PC-9 (cell line): ENCODE data around the gene BACH2. TPM values are rescaled to one million over a fixed set of nuclear protein-coding genes. Genes with fewer than 3 reads are reported as not detected.

Experiments used
- BruUV-seq: library from RNA; stranded (reverse); fragments of 400-500 nt; replicated peaks from 2 replicates; lab custom pipeline; 2021; lab: Mats Ljungman, UMichigan
- CTCF ChIA-PET: fragments of 300-600 bp; sonication (Branson Sonifier 250); formaldehyde crosslinking; loops from one replicate; lab custom pipeline; 2022; ENCODE audit warnings: antibody characterized with exemption; lab: Charles Lee
- POLR2A ChIA-PET: fragments of 300-600 bp; sonication (Branson Sonifier 250); formaldehyde crosslinking; loops from one replicate; lab custom pipeline; 2022; ENCODE audit warnings: antibody characterized with exemption; ENCODE audit not compliant: unreplicated experiment; lab: Charles Lee
- DNase-seq, 2 experiments: peaks; one replicate each; pipeline versions ENCODE4 v3.0.0 to v3.0.0-alpha.2; 2015 to 2022; ENCODE audit warnings: mixed read lengths in 1 of 2
- H2AFZ ChIP-seq: fragments of 200-600 bp; sonication (generic); 2 replicates; pipeline ENCODE4 v1.8.1; 2017; ENCODE audit warnings: antibody characterized with exemption
- H3F3A ChIP-seq: fragments of 200-600 bp; sonication (generic); 2 replicates; pipeline ENCODE4 v1.8.1; 2017; ENCODE audit warnings: antibody characterized with exemption, mild to moderate bottlenecking, low read depth; ENCODE audit not compliant: insufficient read depth
- H3K27ac ChIP-seq: fragments of 200-600 bp; sonication (generic); 2 replicates; pipeline ENCODE4 v1.6.1; 2016; ENCODE audit warnings: mixed run types
- H3K27me3 ChIP-seq: fragments of 200-600 bp; sonication (generic); 2 replicates; pipeline ENCODE4 v1.6.1; 2016; ENCODE audit warnings: low read depth, mixed run types; ENCODE audit not compliant: insufficient read depth
- H3K36me3 ChIP-seq: fragments of 200-600 bp; sonication (generic); 2 replicates; pipeline ENCODE4 v1.6.1; 2016; ENCODE audit warnings: low read depth, mixed run types
- H3K4me1 ChIP-seq: fragments of 200-600 bp; sonication (generic); replicated peaks from 2 replicates; pipeline ENCODE4 v1.6.1; 2016; ENCODE audit warnings: mixed run types; ENCODE audit not compliant: insufficient read depth
- H3K4me2 ChIP-seq: fragments of 200-600 bp; sonication (generic); 2 replicates; pipeline ENCODE4 v1.6.1; 2017; ENCODE audit warnings: mixed run types
- H3K4me3 ChIP-seq: fragments of 200-600 bp; sonication (generic); 2 replicates; pipeline ENCODE4 v1.6.1; 2016; ENCODE audit warnings: mixed run types
- H3K79me2 ChIP-seq: fragments of 200-600 bp; sonication (generic); 2 replicates; pipeline ENCODE4 v1.6.1; 2017; ENCODE audit warnings: low read depth, mixed run types
- H3K9me2 ChIP-seq: fragments of 200-600 bp; sonication (generic); 2 replicates; pipeline ENCODE4 v1.8.1; 2017; ENCODE audit warnings: mild to moderate bottlenecking; ENCODE audit not compliant: insufficient read depth
- H3K9me3 ChIP-seq: fragments of 200-600 bp; sonication (generic); 2 replicates; pipeline ENCODE4 v1.8.1; 2016; ENCODE audit warnings: low read depth; ENCODE audit not compliant: insufficient read depth
- H4K20me1 ChIP-seq: fragments of 200-600 bp; sonication (generic); 2 replicates; pipeline ENCODE4 v1.8.1; 2017; ENCODE audit not compliant: insufficient read depth
- CTCF ChIP-seq: fragments of 200-600 bp; sonication (generic); conservative IDR thresholded peaks from 2 replicates; pipeline ENCODE4 v1.6.1; 2017; ENCODE audit warnings: mixed run types, antibody characterized with exemption, mild to moderate bottlenecking, moderate library complexity
- EZH2 ChIP-seq: fragments of 200-600 bp; sonication (generic); IDR thresholded peaks from 2 replicates; pipeline ENCODE4 v1.8.0; 2017; ENCODE audit warnings: antibody characterized with exemption, low read depth
- intact Hi-C: fragments of 100-400 bp; cut with micrococcal nuclease; formaldehyde crosslinking; loops from one replicate; pipeline ENCODE4 v1.10.0; 2022; ENCODE audit not compliant: unreplicated experiment
- total RNA-seq: library from RNA; stranded (reverse); gene quantifications from 2 replicates; pipeline ENCODE4 v1.2.3, GENCODE V29; 2021

The BACH2 gene
- total RNA-seq, 1 experiment from 2014 or later, result 2.3 TPM

GRCh38 chr6:90264561-90264960, 32.1 kb downstream of the BACH2 start:
- H3K9me2 ChIP-seq, result no peaks in the 10 kb centered on the region
- H3K9me3 ChIP-seq, result no peaks in the 10 kb centered on the region
- H3K4me3 ChIP-seq, result no peak overlapping the region
- no peaks in the 10 kb centered on the region for H3K36me3 ChIP-seq
- H4K20me1 ChIP-seq, result no peaks in the 10 kb centered on the region
- TF ChIP-seq EZH2 (no peak), CTCF (no peak)
- H3F3A ChIP-seq, result no peaks in the 10 kb centered on the region
- H3K4me1 ChIP-seq, result no peaks in the 10 kb centered on the region
- no TSS peak for BruUV-seq
- POLR2A ChIA-PET, result no interaction called here
- H3K27ac ChIP-seq, result no peak overlapping the region
- H3K79me2 ChIP-seq, result no peaks in the 10 kb centered on the region
- no peak overlapping the region for H3K4me2 ChIP-seq
- H2AFZ ChIP-seq, result no peak overlapping the region
- H3K27me3 ChIP-seq, result no peaks in the 10 kb centered on the region
- intact Hi-C loops, result no loop called here
- no peak for DNase-seq
- CTCF ChIA-PET, result interaction anchor here (0.5 kb wide), 1 partner anchor 11 kb away, joined by 3 read pairs; no protein-coding TSS in a partner anchor

GRCh38 chr6:90263633-90264032, 33.0 kb downstream of the BACH2 start:
- no peak for TF ChIP-seq CTCF
- TF ChIP-seq EZH2, result no peak
- Histone ChIP-seq H3K36me3 (no peaks in the 10 kb centered on the region), H3K4me2 (no peak overlapping the region), H3K27me3 (no peaks in the 10 kb centered on the region), H3F3A (no peaks in the 10 kb centered on the region), H3K9me2 (no peaks in the 10 kb centered on the region), H3K9me3 (no peaks in the 10 kb centered on the region), H2AFZ (no peak overlapping the region), H4K20me1 (no peaks in the 10 kb centered on the region), H3K27ac (no peak overlapping the region), H3K4me3 (no peak overlapping the region), H3K79me2 (no peaks in the 10 kb centered on the region), H3K4me1 (no peaks in the 10 kb centered on the region)
- intact Hi-C loops, result no loop called here
- no TSS peak for BruUV-seq
- ChIA-PET CTCF (no interaction called here), POLR2A (no interaction called here)
- DNase-seq, result no peak

GRCh38 chr6:90261801-90262200, 34.8 kb downstream of the BACH2 start:
- BruUV-seq, result no TSS peak
- Histone ChIP-seq H3K4me3 (no peak overlapping the region), H3K79me2 (no peaks in the 10 kb centered on the region), H4K20me1 (no peaks in the 10 kb centered on the region), H3K27ac (no peak overlapping the region), H3K9me2 (no peaks in the 10 kb centered on the region), H3F3A (no peaks in the 10 kb centered on the region), H2AFZ (no peak overlapping the region), H3K4me2 (no peak overlapping the region), H3K4me1 (no peaks in the 10 kb centered on the region), H3K9me3 (no peaks in the 10 kb centered on the region), H3K36me3 (no peaks in the 10 kb centered on the region), H3K27me3 (no peaks in the 10 kb centered on the region)
- CTCF ChIA-PET, result no interaction called here
- DNase-seq, result no peak
- POLR2A ChIA-PET, result no interaction called here
- intact Hi-C loops, result no loop called here
- TF ChIP-seq CTCF, result no peak
- TF ChIP-seq EZH2, result no peak
